ACC112 (cell line): ENCODE data around the gene ARHGEF16.

ENCODE experiments used
- H2AFZ ChIP-seq: fragments of 200-600 bp; sonication (generic); one replicate; pipeline ENCODE4 v1.6.0; 2017; ENCODE audit warnings: antibody characterized with exemption, low read length; ENCODE audit not compliant: unreplicated experiment
- H3K27ac ChIP-seq: fragments of 200-600 bp; sonication (generic); 2 replicates; pipeline ENCODE4 v1.5.1; 2014; ENCODE audit warnings: low read depth, mild to moderate bottlenecking, antibody characterized with exemption, low read length, moderate library complexity
- H3K27me3 ChIP-seq: fragments of 200-600 bp; sonication (generic); 2 replicates; pipeline ENCODE4 v1.6.1; 2014; ENCODE audit warnings: mild to moderate bottlenecking, antibody characterized with exemption, low read length, moderate library complexity, mixed read lengths; ENCODE audit not compliant: insufficient read depth
- H3K36me3 ChIP-seq: fragments of 200-600 bp; sonication (generic); 2 replicates; pipeline ENCODE4 v1.6.1; 2016; ENCODE audit warnings: mild to moderate bottlenecking, antibody characterized with exemption, low read length, moderate library complexity, mixed read lengths; ENCODE audit not compliant: insufficient read depth
- H3K4me1 ChIP-seq: fragments of 200-600 bp; sonication (generic); one replicate; pipeline ENCODE4 v1.6.1; 2016; ENCODE audit warnings: low read length, mixed read lengths; ENCODE audit not compliant: insufficient read depth, unreplicated experiment, control insufficient read depth
- H3K4me3 ChIP-seq: fragments of 200-600 bp; sonication (generic); 2 replicates; pipeline ENCODE4 v1.5.1; 2014; ENCODE audit warnings: mild to moderate bottlenecking, low read depth, low read length
- H3K79me2 ChIP-seq: fragments of 200-600 bp; sonication (generic); one replicate; pipeline ENCODE4 v1.6.0; 2016; ENCODE audit warnings: low read length; ENCODE audit not compliant: control insufficient read depth, unreplicated experiment, insufficient read depth

ARHGEF16 gene

GRCh38 chr1:3476666-3477065 lies 22.2 kb downstream of the ARHGEF16 start:
- H3K36me3 ChIP-seq, result no peaks in the 10 kb centered on the region
- no peaks in the 10 kb centered on the region for H3K27me3 ChIP-seq
- peaks cover 22% of the 10 kb centered on the region for H3K4me1 ChIP-seq
- H2AFZ ChIP-seq, result no peak overlapping the region
- H3K4me3 ChIP-seq, result no peak overlapping the region
- no peak overlapping the region for H3K27ac ChIP-seq
- no peaks in the 10 kb centered on the region for H3K79me2 ChIP-seq

- Histone ChIP-seq H3K36me3 (no peaks in the 10 kb centered on the region), H3K4me3 (no peak overlapping the region), H2AFZ (no peak overlapping the region)
Observed at GRCh38 chr1:3477241-3477995, 23.0 kb downstream of the ARHGEF16 start.

DNA sequence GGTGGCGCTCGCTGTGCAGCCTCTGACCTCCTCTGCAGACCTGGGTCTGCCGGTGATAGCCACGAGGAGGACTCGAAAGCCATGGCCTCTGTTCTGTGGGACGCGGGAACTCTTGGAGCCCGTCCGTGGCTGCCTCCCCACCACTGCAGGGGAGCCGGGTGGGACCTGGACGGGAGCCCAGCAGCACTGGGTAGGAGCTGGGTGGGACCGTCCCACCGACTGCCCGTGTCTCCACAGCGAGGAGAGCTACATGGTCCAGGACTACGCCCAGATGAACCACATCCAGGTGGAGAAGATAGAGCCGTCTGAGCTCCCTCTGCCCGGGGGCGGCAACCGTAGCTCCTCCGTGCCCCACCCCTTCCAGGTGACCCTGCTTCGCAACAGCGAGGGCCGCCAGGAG lies 23.7 kb downstream of the ARHGEF16 start:
- Histone ChIP-seq H3K4me1 (peaks cover 11% of the 10 kb centered on the region), H3K27ac (no peak overlapping the region), H3K27me3 (no peaks in the 10 kb centered on the region), H3K4me3 (no peak overlapping the region), H3K36me3 (no peaks in the 10 kb centered on the region), H3K79me2 (no peaks in the 10 kb centered on the region), H2AFZ (no peak overlapping the region)

More at GRCh38 chr1:3477241-3477995, 23.0 kb downstream of the ARHGEF16 start:
- H3K27me3 ChIP-seq, result no peaks in the 10 kb centered on the region
- peaks cover 15% of the 10 kb centered on the region for H3K4me1 ChIP-seq
- no peaks in the 10 kb centered on the region for H3K79me2 ChIP-seq
- no peak overlapping the region for H3K27ac ChIP-seq

- H3K36me3 ChIP-seq, result no peaks in the 10 kb centered on the region
- H3K4me1 ChIP-seq, result no peaks in the 10 kb centered on the region
- H3K4me3 ChIP-seq, result no peak overlapping the region
- no peak overlapping the region for H3K27ac ChIP-seq
- H2AFZ ChIP-seq, result no peak overlapping the region
- H3K79me2 ChIP-seq, result no peaks in the 10 kb centered on the region
- no peaks in the 10 kb centered on the region for H3K27me3 ChIP-seq
Observed at GRCh38 chr1:3479511-3480368, 25.3 kb downstream of the ARHGEF16 start.

GRCh38 chr1:3480369-3480719 lies 25.9 kb downstream of the ARHGEF16 start:
- Histone ChIP-seq H2AFZ (no peak overlapping the region), H3K4me3 (no peak overlapping the region), H3K27ac (no peak overlapping the region), H3K36me3 (no peaks in the 10 kb centered on the region), H3K4me1 (no peaks in the 10 kb centered on the region), H3K27me3 (no peaks in the 10 kb centered on the region), H3K79me2 (no peaks in the 10 kb centered on the region)

DNA sequence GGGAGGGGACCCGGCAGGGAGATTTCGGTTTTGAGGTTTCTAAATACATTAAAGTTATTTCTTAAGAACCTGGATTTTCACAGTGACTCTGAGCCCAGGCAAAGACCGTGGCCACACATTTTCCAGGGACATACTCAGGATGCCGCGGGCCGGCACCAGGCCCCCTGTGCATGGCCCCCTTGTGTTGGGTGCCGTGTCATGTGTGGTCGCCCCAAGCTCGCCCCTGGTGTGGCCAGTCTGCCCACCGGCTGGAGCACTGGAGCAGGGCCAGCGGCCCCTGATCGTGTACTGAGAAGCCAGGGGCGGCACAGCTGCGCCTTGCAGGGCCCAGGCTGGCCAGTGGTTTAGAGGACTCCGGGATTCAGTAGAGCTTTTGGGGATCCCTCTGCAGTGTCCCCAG lies 26.6 kb downstream of the ARHGEF16 start:
- no peak overlapping the region for H3K4me3 ChIP-seq
- no peaks in the 10 kb centered on the region for H3K36me3 ChIP-seq
- no peak overlapping the region for H2AFZ ChIP-seq
- no peaks in the 10 kb centered on the region for H3K27me3 ChIP-seq
- no peaks in the 10 kb centered on the region for H3K4me1 ChIP-seq
- no peaks in the 10 kb centered on the region for H3K79me2 ChIP-seq
- no peak overlapping the region for H3K27ac ChIP-seq

- Histone ChIP-seq H3K27ac (no peak overlapping the region), H3K4me3 (no peak overlapping the region), H3K79me2 (no peaks in the 10 kb centered on the region), H3K27me3 (no peaks in the 10 kb centered on the region), H2AFZ (no peak overlapping the region), H3K36me3 (no peaks in the 10 kb centered on the region), H3K4me1 (no peaks in the 10 kb centered on the region)
Observed at GRCh38 chr1:3481836-3482375, 27.4 kb downstream of the ARHGEF16 start.

DNA sequence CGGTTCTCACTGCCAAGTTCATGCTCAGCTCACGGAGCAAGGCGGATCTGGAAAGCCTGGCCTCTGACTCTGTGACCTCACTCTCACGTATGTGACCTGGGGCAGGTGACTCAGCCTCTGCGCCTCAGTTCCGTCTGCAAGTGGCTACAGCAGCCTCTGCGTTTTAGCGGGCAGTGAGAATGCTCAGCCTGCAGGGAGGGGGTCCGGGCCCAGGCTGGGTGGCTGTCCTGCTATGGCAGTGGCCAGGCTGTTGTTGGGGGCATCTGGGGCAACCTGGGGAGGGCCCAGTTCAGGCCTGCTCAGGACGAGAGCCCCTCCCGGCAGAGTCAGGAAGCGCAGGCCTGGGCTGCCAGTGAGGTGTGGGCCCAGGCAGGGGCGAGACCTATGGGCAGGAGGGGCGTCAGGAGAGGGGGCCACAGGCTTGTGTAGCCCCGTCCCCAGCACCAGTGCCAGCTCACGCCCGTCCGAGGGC lies 27.9 kb downstream of the ARHGEF16 start:
- no peak overlapping the region for H2AFZ ChIP-seq
- H3K36me3 ChIP-seq, result no peaks in the 10 kb centered on the region
- H3K4me3 ChIP-seq, result no peak overlapping the region
- no peaks in the 10 kb centered on the region for H3K79me2 ChIP-seq
- H3K4me1 ChIP-seq, result no peaks in the 10 kb centered on the region
- no peaks in the 10 kb centered on the region for H3K27me3 ChIP-seq
- no peak overlapping the region for H3K27ac ChIP-seq

GRCh38 chr1:3483380-3483779 lies 28.9 kb downstream of the ARHGEF16 start:
- Histone ChIP-seq H2AFZ (no peak overlapping the region), H3K27ac (no peak overlapping the region), H3K79me2 (no peaks in the 10 kb centered on the region), H3K27me3 (no peaks in the 10 kb centered on the region), H3K4me3 (no peak overlapping the region), H3K36me3 (no peaks in the 10 kb centered on the region), H3K4me1 (no peaks in the 10 kb centered on the region)

GRCh38 chr1:3483801-3484444 lies 29.5 kb downstream of the ARHGEF16 start:
- H3K36me3 ChIP-seq, result no peaks in the 10 kb centered on the region
- no peak overlapping the region for H3K4me3 ChIP-seq
- no peaks in the 10 kb centered on the region for H3K27me3 ChIP-seq
- no peak overlapping the region for H2AFZ ChIP-seq
- no peak overlapping the region for H3K27ac ChIP-seq
- no peaks in the 10 kb centered on the region for H3K4me1 ChIP-seq
- H3K79me2 ChIP-seq, result no peaks in the 10 kb centered on the region
